Measurements from ENCODE around the gene KRT74. TPM values are rescaled to one million over a fixed set of nuclear protein-coding genes. Genes with fewer than 3 reads are reported as not detected.

Gene KRT74
- polyA plus RNA-seq, 1 experiment, result not detected

DNA sequence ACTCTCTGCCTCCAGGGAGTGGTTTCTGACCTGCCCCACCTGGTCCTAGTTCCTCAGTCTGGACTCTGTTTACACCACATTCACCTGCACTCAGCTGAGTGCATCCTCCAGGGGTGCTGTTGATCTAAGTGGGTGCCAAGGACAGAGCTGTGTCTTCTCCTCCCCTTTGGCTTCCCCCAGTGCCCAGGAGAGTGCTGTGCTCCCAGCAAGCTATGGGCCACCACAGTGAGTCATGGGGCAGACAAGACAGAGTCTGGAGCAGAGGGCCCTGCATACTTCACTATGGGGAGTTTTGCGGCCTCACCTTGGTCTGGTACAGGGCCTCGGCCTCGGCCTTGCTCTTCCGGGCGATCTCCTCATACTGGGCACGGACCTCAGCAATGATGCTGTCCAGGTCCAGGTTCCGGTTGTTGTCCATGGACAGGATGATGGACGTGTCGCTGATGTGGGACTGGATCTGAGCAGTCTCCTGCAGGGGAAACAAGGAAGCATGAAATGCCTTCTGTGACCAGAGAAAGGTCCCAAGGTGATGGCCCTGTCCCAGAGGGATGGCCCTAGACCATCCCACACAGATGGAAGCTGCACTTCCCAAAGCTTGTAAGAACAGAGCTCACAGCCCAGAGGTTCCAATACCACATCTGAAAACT lies 39.9 kb upstream of the KRT74 start:
- Histone ChIP-seq H3K27me3 (ENCODE audit: control insufficient read depth, insufficient read depth, low read length) (peaks cover 14% of the 10 kb centered on the region), H3K4me3 (ENCODE audit: low read depth, low read length) (no peak overlapping the region), H3K36me3 (ENCODE audit: control insufficient read depth, insufficient read depth, low read length) (no peaks in the 10 kb centered on the region)
- ChIA-PET POLR2A (no interaction called here), CTCF (interaction anchor here (1.0 kb wide), 1 partner anchor 257 kb away, joined by 3 read pairs; no protein-coding TSS in a partner anchor)
- TF ChIP-seq, protein P1, sequence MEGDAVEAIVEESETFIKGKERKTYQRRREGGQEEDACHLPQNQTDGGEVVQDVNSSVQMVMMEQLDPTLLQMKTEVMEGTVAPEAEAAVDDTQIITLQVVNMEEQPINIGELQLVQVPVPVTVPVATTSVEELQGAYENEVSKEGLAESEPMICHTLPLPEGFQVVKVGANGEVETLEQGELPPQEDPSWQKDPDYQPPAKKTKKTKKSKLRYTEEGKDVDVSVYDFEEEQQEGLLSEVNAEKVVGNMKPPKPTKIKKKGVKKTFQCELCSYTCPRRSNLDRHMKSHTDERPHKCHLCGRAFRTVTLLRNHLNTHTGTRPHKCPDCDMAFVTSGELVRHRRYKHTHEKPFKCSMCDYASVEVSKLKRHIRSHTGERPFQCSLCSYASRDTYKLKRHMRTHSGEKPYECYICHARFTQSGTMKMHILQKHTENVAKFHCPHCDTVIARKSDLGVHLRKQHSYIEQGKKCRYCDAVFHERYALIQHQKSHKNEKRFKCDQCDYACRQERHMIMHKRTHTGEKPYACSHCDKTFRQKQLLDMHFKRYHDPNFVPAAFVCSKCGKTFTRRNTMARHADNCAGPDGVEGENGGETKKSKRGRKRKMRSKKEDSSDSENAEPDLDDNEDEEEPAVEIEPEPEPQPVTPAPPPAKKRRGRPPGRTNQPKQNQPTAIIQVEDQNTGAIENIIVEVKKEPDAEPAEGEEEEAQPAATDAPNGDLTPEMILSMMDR (IDR thresholded peaks at IDR 0.05; ENCODE audit: insufficient read depth, low read depth, low read length), result no peak
- DNase-seq (ENCODE audit: low read depth), result no peak

DNA sequence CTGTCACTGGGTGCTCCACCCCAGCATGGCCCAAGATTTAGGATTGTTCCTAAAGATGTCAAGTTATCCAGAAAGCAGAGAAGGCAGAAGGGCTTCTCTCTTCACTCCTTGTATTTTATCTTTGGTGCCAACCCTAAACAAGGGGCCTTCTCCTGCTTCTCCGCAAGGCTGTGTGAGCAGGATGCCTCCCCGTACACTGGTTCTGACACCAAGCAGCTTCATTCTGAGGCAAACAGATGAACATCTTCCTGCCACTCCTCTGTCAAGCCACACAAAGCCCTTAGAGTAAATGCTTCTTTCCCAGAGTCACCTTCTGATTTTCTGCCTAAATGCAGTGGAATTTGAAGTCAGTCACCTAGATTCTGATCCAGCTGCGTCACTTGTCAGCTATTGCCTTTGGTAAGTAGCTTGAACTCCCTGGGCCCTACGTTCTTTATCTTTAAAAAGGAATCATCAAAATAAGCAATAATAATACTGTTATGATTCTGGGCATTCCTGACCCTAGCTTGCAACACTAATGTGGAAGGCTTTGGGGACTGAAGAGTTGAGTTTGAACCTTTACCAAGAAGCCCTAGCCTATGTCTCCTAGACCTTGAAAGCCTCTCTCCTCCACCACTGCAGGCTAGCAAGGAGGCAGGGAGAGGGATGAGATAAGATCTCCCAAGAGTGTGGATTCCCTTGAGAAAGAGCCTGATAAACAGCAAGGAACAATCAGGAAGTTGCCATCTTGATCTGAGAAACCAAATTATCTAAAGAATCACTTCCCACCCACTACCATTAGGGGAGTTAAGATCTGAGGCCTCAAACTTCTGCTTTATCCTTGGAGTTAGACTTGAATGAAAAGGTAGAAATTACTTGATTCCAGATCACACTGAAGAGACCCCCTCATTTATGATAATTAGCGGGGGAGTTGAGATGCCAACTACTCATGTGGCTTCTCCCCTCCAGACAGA lies 39.1 kb upstream of the KRT74 start:
- ChIA-PET POLR2A (no interaction called here), CTCF (interaction anchor here (1.0 kb wide), 1 partner anchor 258 kb away, joined by 3 read pairs; no protein-coding TSS in a partner anchor)

DNA sequence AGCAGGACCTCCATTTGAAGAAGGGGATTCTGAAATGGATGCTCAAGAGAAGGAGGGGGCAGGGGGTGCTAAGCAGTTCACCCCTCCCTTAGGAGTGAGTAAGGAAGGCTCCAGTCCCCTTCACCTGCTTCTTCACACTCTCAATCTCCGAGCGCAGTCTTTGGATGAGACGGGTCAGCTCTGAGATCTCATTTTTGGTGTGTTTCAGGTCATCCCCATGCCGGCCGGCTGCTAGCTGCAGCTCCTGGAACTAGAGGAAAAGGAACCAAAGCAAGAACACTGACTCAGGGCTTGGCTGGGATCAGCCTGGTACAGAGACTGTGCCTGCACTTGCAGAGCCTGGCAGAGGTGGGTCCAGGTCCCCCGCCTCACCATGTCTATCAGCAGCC lies 37.4 kb upstream of the KRT74 start:
- ChIA-PET POLR2A (no interaction called here), CTCF (no interaction called here)
- Histone ChIP-seq H3K36me3 (ENCODE audit: control insufficient read depth, insufficient read depth, low read length) (no peaks in the 10 kb centered on the region), H3K4me3 (ENCODE audit: low read depth, low read length) (no peak overlapping the region), H3K27me3 (ENCODE audit: control insufficient read depth, insufficient read depth, low read length) (peaks cover 16% of the 10 kb centered on the region)
- TF ChIP-seq, protein P1 (IDR thresholded peaks at IDR 0.05; ENCODE audit: insufficient read depth, low read depth, low read length), result no peak
- DNase-seq (ENCODE audit: low read depth), result no peak

More for the DNA sequence above, 39.1 kb upstream of the KRT74 start:
- Histone ChIP-seq H3K27me3 (ENCODE audit: control insufficient read depth, insufficient read depth, low read length) (peaks cover 16% of the 10 kb centered on the region), H3K36me3 (ENCODE audit: control insufficient read depth, insufficient read depth, low read length) (no peaks in the 10 kb centered on the region), H3K4me3 (ENCODE audit: low read depth, low read length) (no peak overlapping the region)
- TF ChIP-seq, protein P1 (IDR thresholded peaks at IDR 0.05; ENCODE audit: insufficient read depth, low read depth, low read length), result no peak
- DNase-seq (ENCODE audit: low read depth), result no peak

DNA sequence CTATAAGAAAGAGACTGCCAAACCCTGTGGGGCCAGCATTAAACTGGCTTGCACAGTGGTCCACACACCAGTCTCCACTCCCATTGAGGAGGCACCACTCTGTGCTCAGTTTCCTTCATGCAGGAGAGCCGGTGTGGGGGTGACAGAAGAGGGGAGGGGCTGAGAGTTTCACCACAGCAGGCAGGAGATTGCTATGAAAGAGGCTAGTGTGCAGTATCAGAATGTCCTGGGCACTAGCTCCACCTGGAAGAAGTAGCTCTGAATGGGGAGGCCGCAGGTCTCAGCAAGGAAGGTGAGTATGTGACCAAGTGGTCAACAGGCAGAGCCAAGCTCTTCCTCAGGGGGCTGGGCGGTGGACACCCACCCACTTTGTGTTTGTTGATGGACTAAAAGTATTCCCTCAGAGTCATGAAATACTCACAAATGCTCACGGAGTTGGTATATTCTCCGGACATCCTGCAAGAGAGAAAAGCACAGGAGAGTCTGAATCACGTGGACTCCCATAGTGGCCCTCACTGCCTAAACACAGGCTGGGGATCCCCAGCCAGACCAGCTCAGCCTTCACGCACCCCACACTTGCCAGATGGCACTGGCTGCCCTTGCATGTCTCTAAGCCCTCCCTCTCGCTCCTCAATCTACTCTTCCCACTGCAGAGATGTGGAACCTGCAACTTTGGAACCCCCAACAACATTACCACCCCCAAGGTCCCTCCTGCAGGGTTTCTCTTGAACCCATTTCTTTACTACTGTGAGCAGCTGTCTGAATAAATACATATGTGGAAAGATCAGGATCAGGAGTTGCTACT lies 35.4 kb upstream of the KRT74 start:
- ChIA-PET POLR2A (no interaction called here), CTCF (interaction anchor here (1.7 kb wide), 1 partner anchor 256 kb away, joined by 5 read pairs; no protein-coding TSS in a partner anchor)
- no peak overlapping the region for H3K4me3 ChIP-seq (ENCODE audit: low read depth, low read length)
- peaks cover 19% of the 10 kb centered on the region for H3K27me3 ChIP-seq (ENCODE audit: control insufficient read depth, insufficient read depth, low read length)
- TF ChIP-seq, protein P1 (IDR thresholded peaks at IDR 0.05; ENCODE audit: insufficient read depth, low read depth, low read length), result no peak
- no peak for DNase-seq (ENCODE audit: low read depth)
- no peaks in the 10 kb centered on the region for H3K36me3 ChIP-seq (ENCODE audit: control insufficient read depth, insufficient read depth, low read length)
